ENCODE data around the gene NHEJ1. TPM values are rescaled to one million over a fixed set of nuclear protein-coding genes. Genes with fewer than 3 reads are reported as not detected.

Gene NHEJ1
- total RNA-seq, 2 experiments from 2014 or later, result 7.2 to 8.5 TPM

- Mint-ChIP-seq H3K27ac (no peak overlapping the region), H3K36me3 (ENCODE audit: low read depth) (peaks cover 84% of the 10 kb centered on the region), H3K27me3 (no peaks in the 10 kb centered on the region), H3K4me1 (ENCODE audit: low read depth) (no peaks in the 10 kb centered on the region), H3K9me3 (no peaks in the 10 kb centered on the region), H3K4me3 (no peak overlapping the region)
- ATAC-seq (ENCODE audit: poor library complexity) (no peak), DNase-seq (no peak)
- ChIA-PET CTCF (no interaction called here), POLR2A (no interaction called here)
- H3K27ac ChIP-seq (ENCODE audit: low read depth in 1 of 2, low read length in 2 of 2), result no peak overlapping the region
- no peaks in the 10 kb centered on the region for H3K27me3 ChIP-seq (ENCODE audit: control insufficient read depth in 1 of 2, insufficient read depth in 2 of 2, low read length in 2 of 2)
- TF ChIP-seq CTCF (IDR thresholded peaks at IDR 0.05), result no peak
- no peak overlapping the region for H3K4me3 ChIP-seq (ENCODE audit: low read length)
- H3K9me3 ChIP-seq (ENCODE audit: control insufficient read depth in 1 of 2, insufficient read depth in 1 of 2, low read length in 2 of 2), result no peaks in the 10 kb centered on the region
- intact Hi-C loops (cut with DNase I, micrococcal nuclease), result no loop called here
- no peaks in the 10 kb centered on the region for H3K4me1 ChIP-seq (ENCODE audit: insufficient read depth, low read length)
- H3K36me3 ChIP-seq (ENCODE audit: insufficient read depth, low read length), result peaks cover 49% of the 10 kb centered on the region
Observed at GRCh38 chr2:219140722-219141121, 19.9 kb downstream of the NHEJ1 start.

- Histone ChIP-seq H3K4me1 (ENCODE audit: insufficient read depth, low read length) (no peaks in the 10 kb centered on the region), H3K27me3 (ENCODE audit: control insufficient read depth in 1 of 2, insufficient read depth in 2 of 2, low read length in 2 of 2) (no peaks in the 10 kb centered on the region), H3K36me3 (ENCODE audit: insufficient read depth, low read length) (peaks cover 8% of the 10 kb centered on the region), H3K27ac (ENCODE audit: low read depth in 1 of 2, low read length in 2 of 2) (no peak overlapping the region), H3K4me3 (ENCODE audit: low read length) (no peak overlapping the region), H3K9me3 (ENCODE audit: control insufficient read depth in 1 of 2, insufficient read depth in 1 of 2, low read length in 2 of 2) (no peaks in the 10 kb centered on the region)
- DNase-seq, result no peak
- Mint-ChIP-seq H3K4me3 (no peak overlapping the region), H3K36me3 (ENCODE audit: low read depth) (peaks cover 51% of the 10 kb centered on the region), H3K9me3 (no peaks in the 10 kb centered on the region), H3K4me1 (ENCODE audit: low read depth) (peaks cover 1% of the 10 kb centered on the region), H3K27me3 (no peaks in the 10 kb centered on the region), H3K27ac (no peak overlapping the region)
- ChIA-PET CTCF (interaction anchor here (0.9 to 1.1 kb wide), 2 partner anchors 123 to 154 kb away, joined by 3 read pairs; no protein-coding TSS in a partner anchor), POLR2A (no interaction called here)
- intact Hi-C loops (cut with DNase I, micrococcal nuclease), result no loop called here
- ATAC-seq (ENCODE audit: poor library complexity), result no peak
- TF ChIP-seq CTCF (IDR thresholded peaks at IDR 0.05), result no peak
Observed at GRCh38 chr2:219133976-219134375, 26.6 kb downstream of the NHEJ1 start.

- H3K4me1 Mint-ChIP-seq (ENCODE audit: low read depth), result peaks cover 5% of the 10 kb centered on the region
- TF ChIP-seq CTCF (IDR thresholded peaks at IDR 0.05), result no peak
- DNase-seq, result no peak
- POLR2A ChIA-PET, result no interaction called here
- Histone ChIP-seq H3K4me1 (ENCODE audit: insufficient read depth, low read length) (no peaks in the 10 kb centered on the region), H3K4me3 (ENCODE audit: low read length) (no peak overlapping the region), H3K9me3 (ENCODE audit: control insufficient read depth in 1 of 2, insufficient read depth in 1 of 2, low read length in 2 of 2) (no peaks in the 10 kb centered on the region), H3K36me3 (ENCODE audit: insufficient read depth, low read length) (peaks cover 8% of the 10 kb centered on the region), H3K27ac (ENCODE audit: low read depth in 1 of 2, low read length in 2 of 2) (no peak overlapping the region), H3K27me3 (ENCODE audit: control insufficient read depth in 1 of 2, insufficient read depth in 2 of 2, low read length in 2 of 2) (no peaks in the 10 kb centered on the region)
- H3K9me3 Mint-ChIP-seq, result no peaks in the 10 kb centered on the region
- H3K4me3 Mint-ChIP-seq, result no peak overlapping the region
- ATAC-seq (ENCODE audit: poor library complexity), result no peak
- no peak overlapping the region for H3K27ac Mint-ChIP-seq
- H3K27me3 Mint-ChIP-seq, result no peaks in the 10 kb centered on the region
- CTCF ChIA-PET, result no interaction called here
- intact Hi-C loops (cut with DNase I, micrococcal nuclease), result no loop called here
- peaks cover 33% of the 10 kb centered on the region for H3K36me3 Mint-ChIP-seq (ENCODE audit: low read depth)
Observed at GRCh38 chr2:219131744-219132143, 28.9 kb downstream of the NHEJ1 start.
